Cerebellar cortex (tissue), 1 donor: ENCODE results near the gene RPRML.
"Not testable (repeated sequence)": the region's sequence is repeated elsewhere in the genome, so short reads cannot be mapped to it uniquely, and the experiment has no call there.

ENCODE experiments used
- DNase-seq: peaks from one replicate; pipeline ENCODE4 v3.0.0-alpha.2; 2015; ENCODE audit warnings: low spot score

Gene RPRML

GRCh38 chr17:46979147-46979863, at the start of gene RPRML:
Gene RPRML, minus strand, starts transcription at chr17:46979253. Its CDS starts 246 bp downstream, at chr17:46979007.
- peak; percentile 44 for DNase-seq

- not testable (repeated sequence) for DNase-seq
These were observed 37.9 kb upstream of the RPRML start for GRCh38 chr17:47016966-47017365.

GRCh38 chr17:47013341-47013740, 34.3 kb upstream of the RPRML start:
- no peak for DNase-seq

GRCh38 chr17:47012457-47012856, 33.4 kb upstream of the RPRML start:
- no peak for DNase-seq

- no peak for DNase-seq
These were observed 30.9 kb upstream of the RPRML start for GRCh38 chr17:47009759-47010594.

- DNase-seq, result no peak
These were observed 25.9 kb upstream of the RPRML start for GRCh38 chr17:47004906-47005305.

- DNase-seq, result not testable (repeated sequence)
These were observed 24.8 kb upstream of the RPRML start for GRCh38 chr17:47003864-47004263.

GRCh38 chr17:46995841-46996571, 17.0 kb upstream of the RPRML start:
- DNase-seq, result no peak

GRCh38 chr17:46994993-46995392, 15.9 kb upstream of the RPRML start:
- no peak for DNase-seq

GRCh38 chr17:46991617-46992016, 12.6 kb upstream of the RPRML start:
- DNase-seq, result no peak

GRCh38 chr17:46989637-46990431, 10.8 kb upstream of the RPRML start:
- no peak for DNase-seq

- DNase-seq, result not testable (repeated sequence)
These were observed 8.9 kb upstream of the RPRML start for GRCh38 chr17:46987927-46988326.

- no peak for DNase-seq
These were observed 7.3 kb upstream of the RPRML start for GRCh38 chr17:46986366-46986765.

- peak; percentile 60 for DNase-seq
These were observed 5.8 kb upstream of the RPRML start for GRCh38 chr17:46984892-46985291.

GRCh38 chr17:46984341-46984740, 5.3 kb upstream of the RPRML start:
- peak; percentile 80 for DNase-seq

GRCh38 chr17:46983782-46984181, 4.7 kb upstream of the RPRML start:
- no peak for DNase-seq

GRCh38 chr17:46982577-46982976, 3.5 kb upstream of the RPRML start:
- no peak for DNase-seq

- peak; percentile 29 for DNase-seq
These were observed 435 bp downstream of the RPRML start for GRCh38 chr17:46978489-46979146.

GRCh38 chr17:46977750-46978488, 1.1 kb downstream of the RPRML start:
- peak; percentile 18 for DNase-seq

- peak; percentile 84 for DNase-seq
These were observed 1.7 kb downstream of the RPRML start for GRCh38 chr17:46977348-46977747.
